Measurements from ENCODE around the gene ATP5MC2.

ATP5MC2 gene

DNA sequence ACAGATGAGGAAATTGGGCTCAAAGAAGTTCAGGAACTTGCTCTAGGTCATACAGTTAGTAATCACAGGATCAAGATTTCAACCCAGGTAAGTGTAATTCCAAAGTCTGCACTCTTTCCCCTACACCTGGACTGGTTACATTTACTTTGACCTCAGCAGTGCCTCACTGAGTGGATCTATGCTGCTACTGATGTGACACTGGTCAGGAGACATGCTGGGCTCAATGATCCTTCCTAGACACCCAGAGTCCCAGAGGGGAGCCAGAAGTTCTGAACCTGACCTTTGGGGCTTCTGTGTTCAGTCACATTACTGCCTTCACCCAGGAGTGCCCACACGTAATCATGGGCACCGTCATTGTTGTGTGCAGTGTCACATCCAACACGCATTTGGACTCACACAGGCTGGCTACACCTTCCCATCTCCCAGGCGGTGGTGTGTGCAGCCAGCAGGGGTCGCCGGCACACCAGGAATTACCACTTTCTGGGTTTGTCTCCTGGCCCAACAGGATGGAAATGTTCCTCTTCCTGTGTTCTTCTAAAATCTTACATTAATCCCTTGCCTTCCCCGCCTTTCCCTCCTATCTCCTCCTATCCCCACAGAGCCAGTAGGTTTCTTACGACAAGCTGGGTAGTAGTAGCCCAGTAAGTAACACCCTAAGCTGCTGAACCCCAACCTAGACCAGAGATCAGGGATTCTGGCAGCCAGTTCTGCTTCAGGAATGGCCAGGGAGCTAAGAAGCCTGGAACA is 25.8 kb upstream of the ATP5MC2 start:
- TF ChIP-seq, protein P1, sequence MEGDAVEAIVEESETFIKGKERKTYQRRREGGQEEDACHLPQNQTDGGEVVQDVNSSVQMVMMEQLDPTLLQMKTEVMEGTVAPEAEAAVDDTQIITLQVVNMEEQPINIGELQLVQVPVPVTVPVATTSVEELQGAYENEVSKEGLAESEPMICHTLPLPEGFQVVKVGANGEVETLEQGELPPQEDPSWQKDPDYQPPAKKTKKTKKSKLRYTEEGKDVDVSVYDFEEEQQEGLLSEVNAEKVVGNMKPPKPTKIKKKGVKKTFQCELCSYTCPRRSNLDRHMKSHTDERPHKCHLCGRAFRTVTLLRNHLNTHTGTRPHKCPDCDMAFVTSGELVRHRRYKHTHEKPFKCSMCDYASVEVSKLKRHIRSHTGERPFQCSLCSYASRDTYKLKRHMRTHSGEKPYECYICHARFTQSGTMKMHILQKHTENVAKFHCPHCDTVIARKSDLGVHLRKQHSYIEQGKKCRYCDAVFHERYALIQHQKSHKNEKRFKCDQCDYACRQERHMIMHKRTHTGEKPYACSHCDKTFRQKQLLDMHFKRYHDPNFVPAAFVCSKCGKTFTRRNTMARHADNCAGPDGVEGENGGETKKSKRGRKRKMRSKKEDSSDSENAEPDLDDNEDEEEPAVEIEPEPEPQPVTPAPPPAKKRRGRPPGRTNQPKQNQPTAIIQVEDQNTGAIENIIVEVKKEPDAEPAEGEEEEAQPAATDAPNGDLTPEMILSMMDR (IDR thresholded peaks at IDR 0.05; ENCODE audit: low read length) = peak; percentile 94
- no peak for TF ChIP-seq EZH2 (optimal IDR thresholded peaks at IDR 0.05; ENCODE audit: low read depth, low read length)
- TF ChIP-seq EZH2phosphoT487 (IDR thresholded peaks at IDR 0.05; ENCODE audit: low read length) = no peak
- Histone ChIP-seq H3K4me2 (ENCODE audit: low read depth, low read length) (no peak overlapping the region), H3K27me3 (replicated peaks; ENCODE audit: insufficient read depth, low read length) (peaks cover 74% of the 10 kb centered on the region)

DNA sequence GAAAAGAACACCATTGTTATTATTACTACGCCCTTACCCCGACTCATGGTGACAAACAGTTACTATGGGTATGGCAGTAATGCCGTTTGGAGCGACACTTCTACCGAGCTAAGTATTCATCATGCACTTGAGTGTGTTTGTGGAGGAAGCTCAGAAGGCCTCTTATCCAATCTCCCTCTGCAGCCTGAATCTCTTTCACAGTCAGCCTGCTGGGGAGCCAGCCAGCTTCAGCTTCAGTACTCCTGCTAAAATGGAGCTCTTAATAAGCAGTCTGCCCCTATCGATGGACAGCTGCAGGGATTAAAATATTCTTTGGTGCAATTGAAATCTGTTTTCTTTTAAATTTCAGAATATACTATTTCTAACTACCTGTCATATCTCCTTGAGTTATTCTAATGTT is 24.7 kb upstream of the ATP5MC2 start:
- Histone ChIP-seq H3F3A (ENCODE audit: insufficient read depth, low read length) (no peaks in the 10 kb centered on the region), H3K27me3 (replicated peaks; ENCODE audit: insufficient read depth, low read length) (peaks cover 85% of the 10 kb centered on the region), H3K27ac (ENCODE audit: low read length) (no peak overlapping the region), H3K36me3 (replicated peaks; ENCODE audit: insufficient read depth, low read length) (no peaks in the 10 kb centered on the region), H3K79me2 (ENCODE audit: low read length) (no peaks in the 10 kb centered on the region), H4K20me1 (ENCODE audit: insufficient read depth, low read length) (no peaks in the 10 kb centered on the region), H3K4me1 (ENCODE audit: low read length) (no peaks in the 10 kb centered on the region), H3K4me2 (ENCODE audit: low read depth, low read length) (no peak overlapping the region), H2AFZ (ENCODE audit: low read length) (no peak overlapping the region), H3K4me3 (ENCODE audit: low read length) (no peak overlapping the region), H3K9me3 (replicated peaks; ENCODE audit: insufficient read depth, low read length) (no peaks in the 10 kb centered on the region), H3K9me2 (replicated peaks; ENCODE audit: insufficient read depth, low read length) (no peaks in the 10 kb centered on the region), H3K9ac (ENCODE audit: low read length) (no peak overlapping the region)
- no peak for TF ChIP-seq EZH2phosphoT487 (IDR thresholded peaks at IDR 0.05; ENCODE audit: low read length)
- no peak for TF ChIP-seq EZH2 (optimal IDR thresholded peaks at IDR 0.05; ENCODE audit: low read depth, low read length)
- TF ChIP-seq, protein P1 (IDR thresholded peaks at IDR 0.05; ENCODE audit: low read length) = no peak
- DNase-seq = no peak

More for the DNA sequence above, 25.8 kb upstream of the ATP5MC2 start:
- Histone ChIP-seq H3K9ac (ENCODE audit: low read length) (no peak overlapping the region), H2AFZ (ENCODE audit: low read length) (no peak overlapping the region), H4K20me1 (ENCODE audit: insufficient read depth, low read length) (no peaks in the 10 kb centered on the region), H3K36me3 (replicated peaks; ENCODE audit: insufficient read depth, low read length) (no peaks in the 10 kb centered on the region), H3F3A (ENCODE audit: insufficient read depth, low read length) (no peaks in the 10 kb centered on the region), H3K9me3 (replicated peaks; ENCODE audit: insufficient read depth, low read length) (no peaks in the 10 kb centered on the region), H3K4me1 (ENCODE audit: low read length) (no peaks in the 10 kb centered on the region), H3K27ac (ENCODE audit: low read length) (no peak overlapping the region), H3K4me3 (ENCODE audit: low read length) (no peak overlapping the region), H3K79me2 (ENCODE audit: low read length) (no peaks in the 10 kb centered on the region), H3K9me2 (replicated peaks; ENCODE audit: insufficient read depth, low read length) (no peaks in the 10 kb centered on the region)
- DNase-seq = peak; percentile 49

DNA sequence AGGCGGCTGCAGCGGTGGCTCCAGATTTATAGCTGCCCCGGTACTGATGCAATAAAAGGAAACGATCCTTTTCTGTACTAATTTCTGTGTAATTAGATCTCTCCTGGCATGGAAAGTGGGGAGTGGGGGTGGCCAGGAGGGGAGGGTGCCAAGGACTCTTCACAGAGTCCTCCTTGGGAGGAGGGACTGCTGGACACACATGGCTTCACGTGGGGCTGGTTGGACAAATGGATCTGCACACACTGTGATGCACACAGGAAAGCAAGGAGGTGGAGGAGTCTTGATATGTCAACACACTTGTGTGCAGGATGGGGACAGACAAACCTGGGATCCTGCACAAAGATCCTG is 23.8 kb upstream of the ATP5MC2 start:
- no peak for TF ChIP-seq EZH2 (optimal IDR thresholded peaks at IDR 0.05; ENCODE audit: low read depth, low read length)
- no peak for TF ChIP-seq EZH2phosphoT487 (IDR thresholded peaks at IDR 0.05; ENCODE audit: low read length)
- TF ChIP-seq, protein P1 (IDR thresholded peaks at IDR 0.05; ENCODE audit: low read length) = no peak
- H3K27me3 ChIP-seq (replicated peaks; ENCODE audit: insufficient read depth, low read length) = peaks cover 93% of the 10 kb centered on the region
- no peaks in the 10 kb centered on the region for H3K36me3 ChIP-seq (replicated peaks; ENCODE audit: insufficient read depth, low read length)
- H3K9me2 ChIP-seq (replicated peaks; ENCODE audit: insufficient read depth, low read length) = no peaks in the 10 kb centered on the region
- no peak overlapping the region for H3K4me3 ChIP-seq (ENCODE audit: low read length)
- no peaks in the 10 kb centered on the region for H4K20me1 ChIP-seq (ENCODE audit: insufficient read depth, low read length)
- H3K79me2 ChIP-seq (ENCODE audit: low read length) = no peaks in the 10 kb centered on the region
- H2AFZ ChIP-seq (ENCODE audit: low read length) = no peak overlapping the region
- H3K27ac ChIP-seq (ENCODE audit: low read length) = no peak overlapping the region
- H3K4me1 ChIP-seq (ENCODE audit: low read length) = no peaks in the 10 kb centered on the region
- no peak overlapping the region for H3K9ac ChIP-seq (ENCODE audit: low read length)
- no peak overlapping the region for H3K4me2 ChIP-seq (ENCODE audit: low read depth, low read length)
- no peaks in the 10 kb centered on the region for H3K9me3 ChIP-seq (replicated peaks; ENCODE audit: insufficient read depth, low read length)
- H3F3A ChIP-seq (ENCODE audit: insufficient read depth, low read length) = no peaks in the 10 kb centered on the region
- DNase-seq = no peak

Measured in MM.1S (cell line).